GM13976 (cell line): ENCODE measurements around the gene RNH1.

Experiments
- DNase-seq: peaks from one replicate; pipeline ENCODE4 v3.0.0; 2012; ENCODE audit warnings: low spot score
- CTCF ChIP-seq: IDR thresholded peaks from 2 replicates; pipeline ENCODE4 v1.5.1; 2012; ENCODE audit warnings: borderline replicate concordance, mild to moderate bottlenecking; ENCODE audit not compliant: insufficient read depth; ENCODE audit errors: extremely low read depth, missing control alignments, control extremely low read depth
- in situ Hi-C: fragments of 300-500 bp; cut with MboI; formaldehyde crosslinking; loops from one replicate; pipeline ENCODE4 v1.12.0; 2022; ENCODE audit warnings: low sequenced_read_pairs, mixed read lengths, inconsistent platforms; ENCODE audit not compliant: unreplicated experiment

Gene RNH1

GRCh38 chr11:553083-553987 is 46.3 kb upstream of the RNH1 start:
- in situ Hi-C loops, result loop anchor here (10.0 kb wide), 1 partner anchor 171 kb away; no protein-coding TSS in a partner anchor
- no peak for DNase-seq
- TF ChIP-seq CTCF, result no peak

GRCh38 chr11:551596-551995 is 44.6 kb upstream of the RNH1 start:
- TF ChIP-seq CTCF, result no peak
- in situ Hi-C loops, result loop anchor here (10.0 kb wide), 1 partner anchor 173 kb away; no protein-coding TSS in a partner anchor

GRCh38 chr11:551131-551530 is 44.1 kb upstream of the RNH1 start:
- in situ Hi-C loops, result loop anchor here (10.0 kb wide), 1 partner anchor 174 kb away; no protein-coding TSS in a partner anchor
- DNase-seq, result no peak
- no peak for TF ChIP-seq CTCF

More at GRCh38 chr11:551596-551995, 44.6 kb upstream of the RNH1 start:
- no peak for DNase-seq

GRCh38 chr11:550746-551085 is 43.7 kb upstream of the RNH1 start:
- no peak for TF ChIP-seq CTCF
- DNase-seq, result no peak
- in situ Hi-C loops, result loop anchor here (10.0 kb wide), 1 partner anchor 174 kb away; no protein-coding TSS in a partner anchor

GRCh38 chr11:550021-550745 is 43.1 kb upstream of the RNH1 start:
- in situ Hi-C loops, result loop anchor here (10.0 kb wide), 1 partner anchor 175 kb away; no protein-coding TSS in a partner anchor
- TF ChIP-seq CTCF, result no peak
- DNase-seq, result no peak
